ENCODE data around the gene INPP5A.

DNA sequence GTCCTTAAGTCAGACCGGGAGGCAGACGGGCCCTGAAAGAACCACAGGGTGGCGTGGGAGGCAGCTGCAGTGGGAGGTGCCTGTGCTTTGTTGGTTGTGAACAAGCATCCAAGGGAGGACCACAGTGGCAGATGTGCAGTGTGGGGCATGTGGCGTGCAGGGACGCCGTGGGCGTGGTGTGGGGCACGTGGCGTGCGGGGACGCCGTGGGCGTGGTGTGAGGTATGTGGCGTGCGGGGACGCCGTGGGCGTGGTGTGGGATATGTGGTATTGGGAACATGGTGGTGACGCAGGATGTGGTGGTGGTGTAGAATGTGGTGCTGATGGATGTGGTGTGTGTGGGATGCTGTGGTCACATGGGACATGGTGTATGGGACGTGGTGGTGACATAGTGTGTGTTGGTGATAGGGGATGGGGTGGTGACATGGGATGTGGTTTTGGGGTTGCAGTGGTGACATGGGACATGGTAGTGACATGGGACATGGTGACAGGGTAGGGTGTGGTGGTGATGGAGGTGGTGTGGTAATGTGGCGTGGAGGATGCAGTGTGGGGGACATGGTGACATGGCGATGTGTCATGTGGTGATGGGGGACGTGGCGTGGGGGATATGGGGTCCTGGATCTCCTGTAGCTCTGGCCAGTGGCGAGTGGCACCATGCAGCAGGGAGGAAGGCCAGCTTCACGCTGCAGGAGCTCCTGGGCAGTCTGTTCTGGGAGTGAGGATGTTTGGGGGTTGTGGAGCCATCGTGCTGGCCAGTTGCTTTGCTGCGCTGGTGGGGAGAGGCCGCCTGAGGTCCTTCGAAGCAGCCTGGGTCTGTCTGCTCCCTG is 78.8 kb downstream of the INPP5A start:
- TF ChIP-seq POLR2A (IDR thresholded peaks at IDR 0.05; ENCODE audit: low read length) (no peak), GATA1 (IDR thresholded peaks at IDR 0.05; ENCODE audit: low read depth, low read length) (no peak)

All from erythroblast (primary cell).